ENCODE measurements around the gene SLC26A11. TPM values are rescaled to one million over a fixed set of nuclear protein-coding genes. Genes with fewer than 3 reads are reported as not detected.

Gene SLC26A11
- total RNA-seq, 1 experiment from 2014 or later: 17.7 TPM

- no peak overlapping the region for H3K4me2 ChIP-seq (ENCODE audit: low read length)
- peaks cover 0 to 2% of the 10 kb centered on the region in 2 experiments; a peak in 1 of 4 replicates for H3K36me3 ChIP-seq (ENCODE audit: control insufficient read depth in 1 of 2, insufficient read depth in 2 of 2, low read length in 2 of 2)
- BruUV-seq (replicated peaks): no TSS peak
- CTCF ChIA-PET: no interaction called here
- H3K27me3 ChIP-seq (ENCODE audit: insufficient read depth, low read length): no peaks in the 10 kb centered on the region
- H3K4me1 ChIP-seq (ENCODE audit: control insufficient read depth in 1 of 2, insufficient read depth in 2 of 2, low read length in 2 of 2): peaks cover 0 to 5% of the 10 kb centered on the region in 2 experiments; a peak in 1 of 4 replicates
- H3K9me3 ChIP-seq (ENCODE audit: control insufficient read depth in 1 of 2, insufficient read depth in 1 of 2, low read depth in 1 of 2, low read length in 2 of 2): no peaks in the 10 kb centered on the region
- H3K9ac ChIP-seq (ENCODE audit: low read length): no peak overlapping the region
- POLR2A ChIA-PET: no interaction called here
- H3K9me2 ChIP-seq (ENCODE audit: insufficient read depth): no peaks in the 10 kb centered on the region
- H2AFZ ChIP-seq (ENCODE audit: low read depth, low read length, poor library complexity, severe bottlenecking): no peak overlapping the region
- no peak overlapping the region for H3K27ac ChIP-seq (ENCODE audit: low read depth, low read length)
- DNase-seq (ENCODE audit: low read depth, low spot score) (no peak), ATAC-seq (no peak)
- no peak for TF ChIP-seq SRF (IDR thresholded peaks at IDR 0.05; ENCODE audit: low read depth)
- TF ChIP-seq RAD21 (IDR thresholded peaks at IDR 0.05; ENCODE audit: low read depth): no peak
- TF ChIP-seq JUND (IDR thresholded peaks at IDR 0.05): no peak
- TF ChIP-seq EZH2phosphoT487 (IDR thresholded peaks at IDR 0.05; ENCODE audit: borderline replicate concordance): no peak
- TF ChIP-seq EGR1 (IDR thresholded peaks at IDR 0.05; ENCODE audit: low read depth): no peak
- no peak for TF ChIP-seq SP1 (IDR thresholded peaks at IDR 0.05; ENCODE audit: low read depth)
- TF ChIP-seq FOSL1 (IDR thresholded peaks at IDR 0.05; ENCODE audit: low read depth): no peak
- no peak for TF ChIP-seq ZFX (IDR thresholded peaks at IDR 0.05)
- no peak for TF ChIP-seq CTCF (IDR thresholded peaks at IDR 0.05 in 2 of 3, conservative IDR thresholded peaks at IDR 0.05 in 1 of 3; ENCODE audit: borderline replicate concordance in 1 of 3, insufficient read depth in 1 of 3, low read depth in 2 of 3, low read length in 2 of 3)
- no peak for TF ChIP-seq SIN3A (IDR thresholded peaks at IDR 0.05; ENCODE audit: low read depth)
- TF ChIP-seq POLR2A (IDR thresholded peaks at IDR 0.05; ENCODE audit: borderline replicate concordance, extremely low read depth, insufficient read depth, insufficient read length): no peak
- TF ChIP-seq POLR2AphosphoS5 (IDR thresholded peaks at IDR 0.05; ENCODE audit: low read depth, low read length): no peak
- no peak for TF ChIP-seq YY1 (IDR thresholded peaks at IDR 0.05; ENCODE audit: extremely low read depth, insufficient replicate concordance, low read depth, low read length)
- no peaks in the 10 kb centered on the region for H4K20me1 ChIP-seq (ENCODE audit: insufficient read depth)
- no peaks in the 10 kb centered on the region for H3K79me2 ChIP-seq (ENCODE audit: insufficient read depth, low read length)
- RAD21 ChIA-PET (ENCODE audit: low non-redundant PET in 1 of 2, low total read pairs in 2 of 2, uncharacterized antibody in 2 of 2, unreplicated experiment in 2 of 2): no interaction called here
- H3K4me3 ChIP-seq (replicated peaks in 1 of 2; ENCODE audit: low read depth in 1 of 2, low read length in 2 of 2): no peak overlapping the region
- intact Hi-C loops (cut with micrococcal nuclease): no loop called here
Measured at GRCh38 chr17:80244871-80245509, 24.8 kb downstream of the SLC26A11 start.

All from HCT116 (cell line).